ENCODE measurements around the gene LMOD3. TPM values are rescaled to one million over a fixed set of nuclear protein-coding genes. Genes with fewer than 3 reads are reported as not detected.

The LMOD3 gene
- total and polyA plus RNA-seq, 2 donors (not counting 3 experiments of a cell fraction or from before 2014, with no cell fraction given) = not detected

- H3K27me3 ChIP-seq (ENCODE audit: control insufficient read depth in 2 of 2, insufficient read depth in 2 of 2, low read length in 2 of 2) = peaks cover 0 to 1% of the 10 kb centered on the region in 2 experiments
- intact Hi-C loops (cut with micrococcal nuclease) = loop anchor here (2.0 to 5.0 kb wide), 3 partner anchors 38 to 127 kb away; partner anchors contain the start of gene LMOD3
- no peaks in the 10 kb centered on the region for H3K36me3 ChIP-seq (ENCODE audit: control insufficient read depth in 2 of 2, extremely low read depth in 1 of 2, insufficient read depth in 2 of 2, low read length in 2 of 2)
- FAIRE-seq = peak; percentile 33
- no peak overlapping the region for H3K4me2 ChIP-seq (ENCODE audit: insufficient read depth, low read length)
- no peaks in the 10 kb centered on the region for H3K4me1 ChIP-seq (ENCODE audit: control insufficient read depth, extremely low read depth, insufficient read depth, low read length)
- ChIA-PET POLR2A (no interaction called here), CTCF (interaction anchor here (0.8 to 9.7 kb wide), 22 partner anchors 10 to 511 kb away, joined by 3 to 230 read pairs (median 12); partner anchors contain the start of genes FRMD4B and LMOD3)
- no peak overlapping the region for H3K27ac ChIP-seq (ENCODE audit: insufficient read depth, low read depth, low read length)
- no peak overlapping the region for H3K9ac ChIP-seq (replicated peaks; ENCODE audit: extremely low read depth, insufficient read depth, low read length)
- no peak overlapping the region for H2AFZ ChIP-seq (ENCODE audit: low read depth, low read length)
- no peak for TF ChIP-seq MAX (IDR thresholded peaks at IDR 0.05; ENCODE audit: insufficient read depth, insufficient read length)
- no peak for TF ChIP-seq JUN (IDR thresholded peaks at IDR 0.05; ENCODE audit: borderline replicate concordance, insufficient read depth, insufficient read length, low read depth)
- TF ChIP-seq CTCF (IDR thresholded peaks at IDR 0.05; ENCODE audit: extremely low read depth in 1 of 2, insufficient read depth in 1 of 2, low read depth in 1 of 2, low read length in 2 of 2) = no peak
- no peak for TF ChIP-seq GATA2 (IDR thresholded peaks at IDR 0.05; ENCODE audit: insufficient read depth, insufficient read length, low read depth, low read length)
- no peak for TF ChIP-seq FOS (IDR thresholded peaks at IDR 0.05; ENCODE audit: borderline replicate concordance, insufficient read depth, low read length)
- no peak for TF ChIP-seq EZH2 (IDR thresholded peaks at IDR 0.05; ENCODE audit: borderline replicate concordance, low read depth, low read length, severe bottlenecking)
- no peak for TF ChIP-seq POLR2AphosphoS5 (IDR thresholded peaks at IDR 0.05; ENCODE audit: insufficient read depth, low read depth, low read length)
- TF ChIP-seq MYC (IDR thresholded peaks at IDR 0.05; ENCODE audit: low read depth, low read length) = no peak
- TF ChIP-seq POLR2A (IDR thresholded peaks at IDR 0.05; ENCODE audit: low read depth, low read length) = no peak
- H3K4me3 ChIP-seq (replicated peaks in 1 of 3; ENCODE audit: insufficient read depth in 1 of 3, low read depth in 1 of 3, low read length in 3 of 3) = no peak overlapping the region
- dilution Hi-C loops (cut with MboI; ENCODE audit: extremely low pct_ligation_motif_present, low sequenced_read_pairs) = loop anchor here (25.0 kb wide), 1 partner anchor 252 kb away; no protein-coding TSS in a partner anchor
- no peaks in the 10 kb centered on the region for H3K79me2 ChIP-seq (ENCODE audit: control insufficient read depth, insufficient read depth, low read length)
- H4K20me1 ChIP-seq (replicated peaks; ENCODE audit: control insufficient read depth, extremely low read depth, insufficient read depth, low read length) = no peaks in the 10 kb centered on the region
- no TSS peak for BruUV-seq (replicated peaks)
- H3K9me3 ChIP-seq (replicated peaks; ENCODE audit: control insufficient read depth, insufficient read depth, low read length) = no peaks in the 10 kb centered on the region
- H3K9me1 ChIP-seq (replicated peaks; ENCODE audit: control insufficient read depth, extremely low read depth, insufficient read depth, low read length) = no peaks in the 10 kb centered on the region
- DNase-seq (ENCODE audit: low read depth, low spot score) = no peak
Observed at GRCh38 chr3:69160525-69160924, 38.1 kb upstream of the LMOD3 start.

Data from endothelial cell of umbilical vein (primary cell).